Colon (tissue), 2 donors: Measurements from ENCODE around the gene MTR.

Experiments
- FAIRE-seq: peaks from 2 replicates; lab custom pipeline; 2012; peaks lifted over from hg19 to GRCh38; lab: Jason Lieb, UNC
- donor health status: control.
- donor health status: control.

The MTR gene

DNA sequence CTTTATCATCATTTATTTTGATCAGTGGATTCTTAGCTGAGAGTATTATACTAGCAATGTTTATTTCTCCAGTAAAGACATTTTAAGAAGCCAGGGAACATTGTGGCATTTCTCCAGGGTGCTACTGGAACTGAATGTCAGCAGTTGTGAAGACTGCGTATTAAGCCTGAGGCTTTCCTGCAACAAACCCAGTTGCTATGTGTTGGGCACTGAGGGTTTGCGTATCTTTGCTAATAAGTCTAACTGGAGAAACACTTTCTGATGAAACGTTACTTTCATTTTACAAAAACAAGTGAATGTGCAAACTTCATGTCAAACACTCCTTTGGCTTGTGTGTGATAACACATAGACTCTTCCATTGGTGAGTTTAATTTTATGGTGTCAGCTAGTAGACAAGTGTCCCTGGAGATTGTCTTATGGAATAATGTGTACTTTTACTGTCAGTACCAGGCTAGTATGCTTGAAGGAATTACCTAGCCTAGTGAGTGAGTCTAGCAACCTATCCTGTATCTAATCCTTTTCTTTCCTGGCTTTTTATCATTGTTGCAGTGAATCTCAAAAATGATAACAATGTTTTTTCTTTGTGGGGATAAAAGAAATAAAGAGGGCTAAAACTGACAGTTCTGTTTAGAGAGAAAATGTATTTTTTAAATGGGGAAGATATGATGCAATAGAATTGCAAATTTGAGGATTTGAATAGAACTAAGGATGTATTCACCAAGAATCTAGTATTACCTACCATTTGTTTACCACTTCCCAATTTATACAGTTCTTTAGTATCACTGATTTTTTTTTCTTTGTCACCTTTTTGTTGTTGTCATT lies 70.1 kb downstream of the MTR start:
- FAIRE-seq, result no peak

DNA sequence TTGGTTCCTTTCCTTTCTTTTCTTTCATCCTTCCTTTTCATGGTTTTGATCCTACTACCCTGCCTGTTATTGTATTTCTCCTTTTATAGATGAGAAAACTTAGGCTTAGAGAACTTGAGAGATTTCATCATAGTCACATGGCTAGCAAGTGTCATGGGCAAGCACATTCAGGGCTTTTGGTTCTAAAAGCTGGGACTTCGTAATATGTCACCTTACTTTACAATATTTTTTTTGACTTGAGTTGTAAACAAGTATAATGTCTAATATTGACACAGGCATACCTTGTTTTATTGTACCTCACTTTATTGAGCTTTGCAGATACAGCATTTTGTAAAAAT lies 70.7 kb downstream of the MTR start:
- no peak for FAIRE-seq

DNA sequence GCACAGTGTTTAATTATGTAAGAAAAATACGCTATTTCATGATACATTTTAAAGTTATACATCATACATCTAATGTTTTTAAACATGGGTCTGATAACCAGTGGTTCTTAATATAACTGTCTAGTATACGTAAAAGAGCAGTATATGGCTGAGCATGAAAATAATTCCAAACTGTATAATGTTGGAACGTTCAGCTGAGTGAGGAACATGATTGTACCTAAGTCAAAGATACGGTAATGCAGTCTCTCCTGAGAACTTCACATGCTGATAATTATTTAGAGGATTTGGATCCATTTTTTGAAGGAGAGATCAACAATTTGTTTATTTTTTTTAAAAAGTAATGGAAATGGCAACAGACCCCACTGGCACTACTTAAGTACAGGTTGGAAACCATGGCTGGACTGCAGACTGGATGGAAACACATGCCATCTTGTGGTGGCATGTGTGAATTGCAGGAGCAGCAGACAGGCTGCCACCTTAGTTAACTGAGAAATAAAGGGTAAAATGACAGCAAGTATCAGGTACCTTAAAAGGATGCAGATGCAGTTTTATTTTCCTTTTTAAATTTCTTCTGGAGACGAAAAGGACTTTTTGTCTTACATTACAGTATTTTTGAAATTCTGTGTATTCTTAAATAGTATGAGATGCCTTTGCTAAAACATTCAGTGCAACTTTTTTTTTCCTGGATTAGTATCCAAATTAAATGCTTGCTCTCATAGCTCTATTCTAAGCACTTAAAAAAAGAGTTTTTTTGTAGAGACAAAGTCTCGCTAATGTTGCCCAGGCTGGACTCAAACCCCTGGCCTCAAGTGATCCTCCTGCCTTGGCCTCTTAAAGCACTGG lies 73.8 kb downstream of the MTR start:
- FAIRE-seq, result no peak

DNA sequence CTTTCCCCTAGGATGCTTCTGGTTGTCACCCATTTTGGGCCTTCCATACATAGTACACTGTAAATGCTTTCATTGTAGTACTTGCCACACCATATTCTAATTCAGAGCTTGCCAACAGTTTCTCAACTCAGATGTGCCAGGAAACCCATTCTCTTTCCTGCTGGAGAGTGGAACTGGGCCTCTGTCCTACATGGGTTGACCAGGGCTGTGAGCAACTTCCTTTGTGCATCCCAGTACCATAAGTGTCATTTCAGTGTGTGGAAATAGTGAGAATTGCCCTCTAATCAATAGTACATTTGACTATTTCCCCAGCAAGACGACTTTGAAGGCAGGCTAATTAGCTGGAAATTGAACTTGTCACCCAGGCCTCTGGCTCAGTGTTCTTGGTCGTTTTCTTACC lies 74.8 kb downstream of the MTR start:
- no peak for FAIRE-seq

DNA sequence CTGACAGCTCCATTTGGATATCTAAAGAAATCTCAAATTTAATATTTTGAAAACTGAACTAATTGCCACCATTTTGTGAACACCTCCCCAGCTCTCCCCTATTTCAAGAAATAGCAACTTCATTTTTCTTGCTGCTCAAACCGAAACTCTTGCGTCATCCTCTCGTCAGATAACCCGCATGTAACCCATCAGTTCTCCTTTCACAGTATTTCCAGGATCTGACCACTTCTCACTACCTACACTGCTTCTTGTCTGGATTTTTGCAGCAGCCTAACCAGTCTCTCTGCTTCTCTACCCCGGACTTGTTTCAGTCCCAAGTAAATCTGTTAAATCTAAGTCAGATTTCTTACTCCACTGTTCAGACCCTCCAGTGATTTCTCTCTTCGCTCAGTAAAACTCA lies 75.6 kb downstream of the MTR start:
- FAIRE-seq, result no peak

DNA sequence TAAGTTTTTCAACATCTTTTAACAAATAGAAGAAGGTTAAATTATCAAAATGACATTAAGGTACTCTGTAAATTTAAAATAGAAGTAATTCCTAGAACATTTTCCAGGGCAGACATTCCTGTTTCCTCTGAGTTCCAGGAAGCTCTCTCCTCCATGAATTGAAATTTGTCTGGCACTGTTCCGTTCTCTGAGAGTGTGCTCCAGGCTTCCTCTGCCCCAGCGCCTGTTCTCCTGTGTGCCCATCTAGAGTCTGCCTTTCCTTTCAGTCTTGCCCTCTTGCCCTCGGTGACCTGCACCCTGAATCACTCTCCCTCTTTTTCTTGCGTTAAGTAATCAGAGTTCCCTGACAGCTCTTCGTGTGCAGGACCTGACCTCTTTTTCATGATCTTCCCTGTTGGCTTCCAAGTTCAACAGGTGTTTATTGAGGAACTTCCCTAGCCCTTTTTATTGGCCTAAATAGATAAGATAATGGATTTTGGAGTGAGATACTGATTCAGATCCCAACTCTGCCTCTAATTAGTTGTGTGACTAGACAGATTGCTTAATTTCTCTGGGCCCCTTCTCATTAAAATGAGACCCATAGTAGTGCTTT lies 77.1 kb downstream of the MTR start:
- FAIRE-seq, result no peak

DNA sequence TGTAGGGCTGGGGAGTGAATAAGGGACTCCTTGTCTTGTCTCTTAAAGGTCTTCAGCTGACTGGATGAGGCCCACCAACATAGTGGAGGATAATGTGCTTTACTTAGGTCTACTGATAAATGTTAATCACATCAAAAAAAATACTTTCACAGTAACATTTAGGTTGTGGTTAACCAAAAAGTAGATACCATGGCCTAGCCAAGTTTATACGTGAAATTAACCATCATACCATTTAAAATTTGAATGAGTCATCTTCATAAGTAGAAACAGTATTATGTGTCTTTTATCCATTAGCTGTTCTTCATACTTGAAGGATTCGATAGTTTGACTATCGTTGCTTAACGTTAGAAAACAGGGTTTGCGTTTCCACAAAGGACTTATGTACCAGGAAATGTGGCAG lies 80.9 kb downstream of the MTR start:
- FAIRE-seq, result no peak

DNA sequence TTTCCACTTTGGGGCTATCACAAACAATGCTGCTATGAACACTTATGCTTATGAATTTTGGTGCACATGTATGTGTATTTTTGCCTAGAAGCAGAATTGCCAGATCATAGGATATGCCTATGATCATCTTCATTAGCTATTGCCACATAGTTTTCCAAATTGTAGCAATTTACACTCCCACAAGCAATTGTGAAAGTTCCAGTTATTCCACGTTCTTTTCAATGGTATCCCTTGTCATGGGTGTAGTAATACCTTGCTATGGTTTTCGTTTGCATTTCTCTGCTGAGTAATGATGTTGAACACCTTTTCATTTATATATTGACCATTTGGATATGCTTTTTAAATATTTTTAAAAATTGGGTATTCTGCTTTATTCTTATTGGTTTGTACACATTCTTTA lies 82.6 kb downstream of the MTR start:
- FAIRE-seq, result no peak

DNA sequence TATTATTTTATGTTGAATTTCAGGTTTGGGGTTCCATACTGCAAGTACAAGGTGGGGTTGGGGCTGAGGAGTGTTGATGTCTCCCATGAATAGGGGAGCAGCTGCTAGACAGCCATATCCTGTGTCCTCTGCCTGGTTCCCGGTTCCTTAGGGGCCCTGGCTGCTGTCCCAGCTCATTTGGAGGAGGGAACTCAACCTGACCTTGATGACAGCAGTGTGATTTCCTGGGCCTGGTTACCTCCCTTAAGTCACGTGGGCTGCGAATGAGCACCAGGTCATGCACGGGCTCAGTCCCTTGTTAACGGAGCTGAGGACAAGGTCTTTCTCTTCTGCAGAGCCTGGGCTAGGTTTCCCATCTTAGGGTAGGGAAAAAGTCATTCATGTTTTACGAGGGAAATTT lies 85.1 kb downstream of the MTR start:
- no peak for FAIRE-seq

DNA sequence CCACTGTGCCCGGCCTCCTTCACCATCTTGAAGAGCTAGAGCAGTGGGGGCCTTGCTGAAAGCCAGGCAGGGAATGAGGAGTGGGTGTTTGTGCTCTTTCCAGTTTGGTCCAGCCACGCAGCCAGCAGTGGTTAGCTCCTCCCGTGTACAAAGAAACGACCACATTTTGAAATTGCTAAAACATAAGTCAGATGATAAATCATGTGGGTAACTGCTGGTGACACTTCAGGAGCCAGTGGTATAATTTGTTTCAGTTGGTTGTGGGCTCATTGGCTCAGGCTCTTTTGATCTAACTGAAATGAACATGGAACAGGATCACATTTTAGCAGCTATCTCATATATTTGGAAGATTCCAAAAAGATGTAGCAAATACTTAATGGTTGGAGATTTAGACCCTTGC lies 87.6 kb downstream of the MTR start:
- no peak for FAIRE-seq

DNA sequence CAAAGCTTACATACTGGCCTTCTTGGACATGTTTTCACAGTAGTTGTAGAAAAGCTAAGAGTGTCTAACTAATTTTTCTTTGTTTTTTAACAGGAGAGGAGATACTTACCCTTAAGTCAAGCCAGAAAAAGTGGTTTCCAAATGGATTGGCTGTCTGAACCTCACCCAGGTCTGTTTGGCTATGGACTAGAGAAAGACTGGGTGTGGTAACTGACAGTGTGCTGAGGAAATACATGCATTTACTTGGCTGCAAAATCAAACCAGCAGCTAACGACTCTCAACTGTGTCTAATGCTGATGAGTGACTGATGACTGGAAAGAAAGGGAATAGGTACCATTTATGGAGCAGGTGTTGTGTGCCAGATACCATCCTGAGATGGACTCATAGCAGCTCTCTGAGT lies 91.1 kb downstream of the MTR start:
- FAIRE-seq, result no peak

DNA sequence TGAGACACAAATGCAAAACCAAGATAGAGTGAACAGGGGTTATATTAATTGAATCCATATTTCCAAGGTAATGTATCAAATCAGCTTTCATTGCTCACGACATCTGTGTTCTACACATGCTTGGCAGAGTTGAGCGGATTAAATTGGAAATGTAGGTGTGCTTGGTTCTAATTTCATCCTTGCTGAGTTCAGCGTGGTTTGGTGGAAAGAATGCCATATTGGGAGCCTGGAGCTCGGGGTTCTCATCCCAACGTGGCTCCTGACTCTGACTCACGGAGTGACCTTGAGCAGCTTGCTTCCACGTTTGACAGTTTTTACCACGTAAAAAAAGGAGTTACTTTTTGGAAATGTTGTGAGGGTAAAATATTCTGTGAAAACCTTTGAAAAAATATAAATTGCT lies 92.0 kb downstream of the MTR start:
- no peak for FAIRE-seq

DNA sequence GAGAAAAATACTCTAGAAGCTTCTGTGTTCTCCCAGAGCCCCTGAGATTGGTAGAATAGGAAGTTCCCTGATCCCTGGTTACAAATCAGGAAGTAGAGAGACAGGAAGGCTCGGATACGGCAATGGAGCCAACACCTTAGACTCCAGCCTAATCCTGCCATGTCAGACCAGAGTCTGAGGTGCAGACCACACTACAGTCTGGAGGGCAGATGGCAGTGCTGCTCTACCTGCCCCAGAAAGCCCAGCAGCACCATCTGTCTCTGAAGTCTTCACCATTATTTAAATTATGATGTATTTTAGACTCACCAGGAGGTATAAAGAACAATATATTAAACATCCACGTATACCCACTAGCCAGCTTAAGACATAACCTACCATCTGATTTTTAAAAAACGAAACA lies 93.0 kb downstream of the MTR start:
- no peak for FAIRE-seq

DNA sequence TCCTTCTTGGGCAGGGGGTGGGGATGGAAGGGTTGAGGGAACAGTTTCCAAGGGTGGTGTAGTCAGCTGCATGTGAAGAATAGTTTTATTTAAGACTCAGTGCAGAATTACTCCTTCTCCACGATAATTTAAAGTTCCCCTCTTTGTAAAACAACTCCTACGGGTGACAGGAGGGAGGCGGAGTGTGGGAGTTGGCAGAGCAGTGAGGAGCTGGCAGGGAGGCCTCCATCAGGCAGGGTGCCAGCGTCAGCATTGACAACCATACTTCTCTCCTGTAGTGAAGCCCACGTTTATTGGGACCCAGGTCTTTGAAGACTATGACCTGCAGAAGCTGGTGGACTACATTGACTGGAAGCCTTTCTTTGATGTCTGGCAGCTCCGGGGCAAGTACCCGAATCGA lies 93.8 kb downstream of the MTR start:
- FAIRE-seq, result no peak

DNA sequence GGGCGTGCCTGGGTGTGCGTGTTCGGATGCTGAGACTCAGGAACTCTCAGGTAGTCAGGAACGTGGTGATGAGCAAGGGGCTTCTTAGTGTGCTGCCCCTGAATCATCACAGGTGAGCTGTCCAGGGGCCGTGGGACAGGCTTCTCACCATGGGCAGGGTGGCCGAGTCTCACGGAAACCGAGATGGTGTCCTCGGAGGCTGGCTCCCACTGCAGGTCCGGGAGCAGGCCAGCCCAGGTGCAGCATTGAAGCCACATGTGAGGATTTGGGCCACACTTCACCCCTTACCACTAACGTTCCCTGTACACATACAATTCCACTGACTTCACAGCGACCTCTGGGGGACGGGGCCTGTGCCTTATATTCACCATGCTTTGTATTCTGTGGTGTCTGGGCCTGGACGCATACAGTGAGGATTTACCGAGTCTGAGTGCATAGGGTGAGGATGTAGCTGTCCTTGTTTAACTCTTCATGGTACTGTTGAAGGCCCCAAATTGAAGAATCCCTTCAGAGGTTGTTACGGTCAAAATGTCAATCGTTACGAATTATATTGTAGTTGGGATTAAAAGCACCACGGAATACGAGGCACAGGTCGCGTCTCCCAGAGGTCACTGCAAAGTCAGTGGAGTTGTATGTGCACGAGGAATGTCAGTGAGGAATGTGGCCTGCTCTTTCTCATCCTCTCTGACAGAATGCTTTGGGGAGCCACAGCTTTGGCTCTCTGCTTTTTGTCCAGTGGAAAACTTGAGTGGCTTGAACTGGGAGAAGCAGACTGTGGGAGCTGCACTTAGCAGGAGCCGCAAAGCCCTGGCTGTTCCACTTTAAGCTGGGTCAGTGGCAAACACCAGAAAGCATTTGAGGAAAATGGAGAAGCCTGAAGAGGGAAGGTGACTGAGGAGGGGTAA lies 95.3 kb downstream of the MTR start:
- no peak for FAIRE-seq

DNA sequence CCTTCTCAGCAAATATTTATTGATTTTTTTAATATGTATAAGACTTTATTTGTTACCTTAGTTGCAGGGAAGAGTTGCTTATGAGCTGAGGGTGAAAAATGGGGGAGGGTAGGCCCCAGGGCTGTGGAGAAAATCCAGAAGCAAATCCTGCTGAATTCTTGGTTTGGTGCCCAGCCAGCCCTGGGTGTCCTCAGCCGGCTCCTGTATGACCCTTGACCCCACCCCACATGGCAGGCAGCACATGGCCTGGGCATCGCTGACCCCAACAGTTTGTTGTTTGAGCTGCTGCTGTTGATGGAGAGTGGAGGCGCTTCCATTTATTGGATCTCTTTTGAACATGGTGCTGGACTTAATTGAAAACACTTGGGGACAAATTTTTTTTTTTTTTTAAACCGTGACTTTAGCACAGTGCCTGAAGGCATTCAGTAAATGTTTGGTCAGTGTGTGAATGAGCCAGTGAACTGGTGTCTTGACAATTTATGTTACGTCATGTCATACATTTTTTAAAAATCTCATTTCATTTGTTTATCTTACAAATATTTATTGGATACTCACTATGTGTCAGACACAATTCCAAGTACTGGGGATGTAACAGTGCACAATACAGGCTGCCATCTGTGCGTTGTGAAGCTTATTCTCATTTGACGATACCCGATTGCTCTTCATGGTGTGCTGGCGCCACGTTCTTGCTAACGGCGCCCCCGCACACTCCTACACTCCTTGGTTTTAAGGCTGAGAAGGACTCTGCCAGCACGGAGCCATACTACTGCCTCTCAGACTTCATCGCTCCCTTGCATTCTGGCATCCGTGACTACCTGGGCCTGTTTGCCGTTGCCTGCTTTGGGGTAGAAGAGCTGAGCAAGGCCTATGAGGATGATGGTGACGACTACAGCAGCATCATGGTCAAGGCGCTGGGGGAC lies 98.8 kb downstream of the MTR start:
- no peak for FAIRE-seq

DNA sequence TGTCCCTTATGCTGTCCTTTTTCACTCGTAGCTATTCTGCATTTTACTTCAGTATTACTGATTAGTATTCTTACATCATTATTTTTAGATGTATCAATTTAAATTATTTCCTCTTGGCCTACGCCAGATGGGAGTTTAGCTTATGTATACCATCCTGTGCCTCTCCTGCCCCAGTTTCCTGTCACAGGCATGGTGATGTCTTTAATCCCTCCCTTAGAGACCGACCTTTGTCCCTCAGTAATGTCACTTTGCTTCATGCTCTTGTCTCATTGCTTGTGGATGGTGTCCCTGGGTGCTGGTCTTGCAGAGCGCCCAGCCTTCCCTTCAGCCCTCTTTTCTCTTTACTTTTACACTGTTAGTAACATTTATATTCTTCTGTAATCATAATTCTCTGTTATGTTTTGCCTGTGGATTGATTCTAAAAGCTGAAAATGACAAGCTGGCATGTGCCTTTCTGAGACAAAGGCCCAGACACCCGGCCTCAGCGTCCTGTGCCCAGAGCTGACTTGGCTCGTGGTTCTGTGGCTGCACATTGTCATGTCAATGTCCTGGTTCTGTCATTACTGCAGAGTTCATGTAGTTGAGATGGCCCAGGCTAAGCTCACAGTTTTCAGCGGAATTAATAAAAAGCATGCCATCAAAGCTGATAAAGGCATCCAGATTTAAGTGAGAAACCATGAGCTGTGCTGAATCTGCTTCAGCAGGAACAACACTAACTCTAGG lies 100.7 kb downstream of the MTR start:
- no peak for FAIRE-seq

DNA sequence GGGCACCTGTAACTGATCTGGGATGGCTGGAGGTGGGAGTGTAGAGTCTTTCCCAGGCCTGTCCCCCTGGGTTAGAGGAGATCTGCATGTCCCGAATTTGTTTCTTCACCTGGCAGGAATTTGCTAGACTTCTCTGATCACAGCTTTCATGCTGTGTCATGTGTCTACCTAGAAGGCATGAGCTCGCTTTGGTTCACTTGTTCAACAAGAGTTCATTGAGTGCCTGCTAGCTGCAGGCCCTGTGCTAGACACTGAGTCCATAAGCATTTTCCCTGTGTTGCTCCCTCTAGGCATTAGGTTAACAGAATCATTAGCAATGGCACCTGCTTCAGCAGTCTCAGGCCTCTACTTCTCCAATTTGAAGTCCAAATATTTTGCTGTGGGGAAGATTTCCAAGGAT lies 101.6 kb downstream of the MTR start:
- FAIRE-seq, result no peak

DNA sequence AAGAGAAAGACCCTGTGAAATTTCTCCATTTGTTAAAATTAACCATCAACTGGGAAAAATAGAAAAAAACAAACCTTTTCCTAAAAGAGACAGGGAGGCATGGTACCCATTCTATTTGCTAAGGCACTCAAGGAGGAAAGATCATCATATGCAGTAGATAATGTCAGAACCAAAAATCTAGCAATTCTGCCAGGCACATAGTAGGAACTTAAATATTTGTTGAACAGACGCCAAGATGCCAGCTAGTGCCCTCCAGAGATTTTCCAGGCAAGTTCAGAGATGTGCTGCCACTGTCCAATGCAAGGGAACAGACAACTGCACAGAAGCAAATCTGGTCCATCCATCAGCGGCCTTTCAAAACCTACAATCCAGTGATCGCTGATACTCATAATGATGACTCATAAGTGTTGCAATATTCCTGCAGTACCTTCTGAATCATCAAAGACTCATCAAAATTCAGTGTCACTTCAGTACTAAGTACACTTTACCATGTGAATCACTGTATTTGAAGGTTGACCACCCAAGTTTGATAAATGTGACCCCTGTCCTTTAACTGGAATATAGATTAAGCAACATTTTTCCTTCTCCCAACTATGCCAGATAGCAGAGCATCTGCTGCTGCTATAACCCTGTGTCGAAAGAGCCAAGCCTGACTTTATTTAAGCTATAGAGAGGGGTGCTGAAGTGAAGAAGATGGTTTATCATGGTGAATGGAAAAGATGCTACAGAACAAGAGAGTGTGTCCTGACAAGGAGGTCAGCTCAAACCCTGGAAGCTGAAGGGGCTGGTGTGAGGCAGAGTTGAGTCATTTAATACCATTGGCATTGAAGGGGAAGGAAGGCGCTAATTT lies 110.0 kb downstream of the MTR start:
- no peak for FAIRE-seq

DNA sequence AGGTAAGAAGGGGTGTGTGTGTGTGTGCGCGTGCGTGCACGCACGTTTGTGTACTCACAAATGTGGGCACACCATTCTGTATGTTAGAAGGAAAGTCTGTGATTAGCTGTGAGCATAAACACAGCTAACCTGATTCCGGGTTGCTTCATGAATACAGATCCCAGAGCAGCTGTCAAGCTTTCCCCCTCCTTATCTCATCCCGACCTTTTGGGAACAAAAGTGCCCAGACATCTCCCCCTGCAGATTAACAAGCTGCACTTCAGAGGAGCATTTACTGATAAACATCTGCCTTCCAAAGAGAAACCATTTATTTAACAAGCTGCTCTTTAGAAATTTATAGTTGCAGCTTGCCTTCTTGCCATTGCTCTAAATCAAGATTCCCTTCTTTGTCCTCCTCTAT lies 112.1 kb downstream of the MTR start:
- FAIRE-seq, result no peak
